Upper lobe of right lung (tissue), 1 donor: ENCODE data around the gene CACNA1B. TPM values are rescaled to one million over a fixed set of nuclear protein-coding genes. Genes with fewer than 3 reads are reported as not detected.

ENCODE experiments used
- ATAC-seq: fragments of 200-7000 bp; cut with Tn5 transposase; one replicate; pipeline ENCODE4 v1.9.1; 2020; ENCODE audit warnings: mild to moderate bottlenecking, moderate library complexity
- DNase-seq: peaks from one replicate; pipeline ENCODE4 v3.0.0-alpha.2; 2020
- H3K27ac ChIP-seq: fragments of 200-600 bp; one replicate; pipeline ENCODE4 v1.8.0; 2022
- H3K27me3 ChIP-seq: fragments of 200-600 bp; one replicate; pipeline ENCODE4 v1.8.0; 2022; ENCODE audit warnings: mild to moderate bottlenecking
- H3K36me3 ChIP-seq: fragments of 200-600 bp; one replicate; pipeline ENCODE4 v1.8.0; 2022
- H3K4me1 ChIP-seq: fragments of 200-600 bp; one replicate; pipeline ENCODE4 v1.8.0; 2022
- H3K4me3 ChIP-seq: fragments of 200-600 bp; one replicate; pipeline ENCODE4 v1.8.0; 2022; ENCODE audit warnings: mild to moderate bottlenecking
- H3K9me3 ChIP-seq: fragments of 200-600 bp; one replicate; pipeline ENCODE4 v1.8.0; 2022
- intact Hi-C: fragments of 100-400 bp; cut with DNase I; formaldehyde crosslinking; loops from one replicate; pipeline ENCODE4 v1.11.0; 2022
- total RNA-seq: library from RNA; stranded (reverse); fragmentation: NEBNext Ultra II Directional; extraction: Animal tissue kit (Norgen Biotek cat#: 25700); gene quantifications from one replicate; pipeline ENCODE4 v1.2.1, GENCODE V29; 2021
- TF ChIP-seq, protein P1 (sequence below): fragments of 200-600 bp; IDR thresholded peaks from one replicate; pipeline ENCODE4 v1.8.0; 2022; ENCODE audit warnings: antibody characterized with exemption
- donor health status: DM: no; HTN: yes; CAD: no; lungs with severe emphysema.

CACNA1B gene
- total RNA-seq, 1 donor from 2014 or later: 0.29 TPM

GRCh38 chr9:138120072-138120471 is 242.5 kb downstream of the CACNA1B start:
- no peak for DNase-seq

DNA sequence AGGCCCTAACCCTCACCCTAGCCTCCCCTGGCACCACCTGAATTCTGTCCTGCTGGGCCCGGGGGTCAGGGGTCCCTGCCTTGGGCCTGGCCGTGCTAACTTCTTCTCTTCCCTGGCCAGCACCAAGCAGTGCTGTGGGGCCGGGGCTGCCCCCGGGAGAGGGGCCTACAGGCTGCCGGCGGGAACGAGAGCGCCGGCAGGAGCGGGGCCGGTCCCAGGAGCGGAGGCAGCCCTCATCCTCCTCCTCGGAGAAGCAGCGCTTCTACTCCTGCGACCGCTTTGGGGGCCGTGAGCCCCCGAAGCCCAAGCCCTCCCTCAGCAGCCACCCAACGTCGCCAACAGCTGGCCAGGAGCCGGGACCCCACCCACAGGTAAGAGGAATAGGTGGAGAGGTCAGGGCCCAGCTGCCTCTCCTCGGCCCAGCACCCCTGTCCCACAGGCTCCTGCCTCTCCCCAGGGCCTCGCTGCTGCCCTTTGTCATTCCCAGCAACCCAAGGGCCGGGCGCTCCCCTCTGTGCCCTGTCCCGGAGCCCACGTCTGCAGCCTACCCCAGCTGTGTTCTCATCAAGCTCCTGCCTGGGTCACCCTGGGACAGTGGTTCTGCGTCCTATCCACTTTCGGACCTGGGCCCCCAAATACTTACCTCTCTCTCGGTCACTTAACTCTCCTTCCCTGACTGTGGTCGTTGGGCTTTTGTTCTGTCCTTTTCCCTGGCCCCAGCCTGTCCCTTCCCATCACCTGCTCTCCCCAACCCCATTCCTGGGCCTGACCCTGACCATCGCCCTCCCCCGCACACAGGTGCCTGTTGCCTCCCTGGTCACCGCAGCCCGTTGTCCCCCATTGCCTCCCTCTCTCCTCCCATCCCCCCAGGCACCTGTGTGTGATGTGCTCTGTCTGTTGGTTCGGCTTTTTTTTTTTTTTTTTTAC is 243.2 kb downstream of the CACNA1B start:
- Histone ChIP-seq H3K4me1 (no peaks in the 10 kb centered on the region), H3K36me3 (no peaks in the 10 kb centered on the region), H3K9me3 (no peaks in the 10 kb centered on the region), H3K27me3 (no peaks in the 10 kb centered on the region), H3K4me3 (no peak overlapping the region), H3K27ac (no peak overlapping the region)
- intact Hi-C loops: no loop called here
- ATAC-seq: no peak
- no peak for DNase-seq
- TF ChIP-seq, protein P1, sequence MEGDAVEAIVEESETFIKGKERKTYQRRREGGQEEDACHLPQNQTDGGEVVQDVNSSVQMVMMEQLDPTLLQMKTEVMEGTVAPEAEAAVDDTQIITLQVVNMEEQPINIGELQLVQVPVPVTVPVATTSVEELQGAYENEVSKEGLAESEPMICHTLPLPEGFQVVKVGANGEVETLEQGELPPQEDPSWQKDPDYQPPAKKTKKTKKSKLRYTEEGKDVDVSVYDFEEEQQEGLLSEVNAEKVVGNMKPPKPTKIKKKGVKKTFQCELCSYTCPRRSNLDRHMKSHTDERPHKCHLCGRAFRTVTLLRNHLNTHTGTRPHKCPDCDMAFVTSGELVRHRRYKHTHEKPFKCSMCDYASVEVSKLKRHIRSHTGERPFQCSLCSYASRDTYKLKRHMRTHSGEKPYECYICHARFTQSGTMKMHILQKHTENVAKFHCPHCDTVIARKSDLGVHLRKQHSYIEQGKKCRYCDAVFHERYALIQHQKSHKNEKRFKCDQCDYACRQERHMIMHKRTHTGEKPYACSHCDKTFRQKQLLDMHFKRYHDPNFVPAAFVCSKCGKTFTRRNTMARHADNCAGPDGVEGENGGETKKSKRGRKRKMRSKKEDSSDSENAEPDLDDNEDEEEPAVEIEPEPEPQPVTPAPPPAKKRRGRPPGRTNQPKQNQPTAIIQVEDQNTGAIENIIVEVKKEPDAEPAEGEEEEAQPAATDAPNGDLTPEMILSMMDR: no peak

More at GRCh38 chr9:138120072-138120471, 242.5 kb downstream of the CACNA1B start:
- H3K36me3 ChIP-seq: no peaks in the 10 kb centered on the region
- TF ChIP-seq, protein P1: no peak
- no peaks in the 10 kb centered on the region for H3K9me3 ChIP-seq
- no peak overlapping the region for H3K4me3 ChIP-seq
- ATAC-seq: no peak
- intact Hi-C loops: no loop called here
- no peaks in the 10 kb centered on the region for H3K4me1 ChIP-seq
- no peak overlapping the region for H3K27ac ChIP-seq
- no peaks in the 10 kb centered on the region for H3K27me3 ChIP-seq

DNA sequence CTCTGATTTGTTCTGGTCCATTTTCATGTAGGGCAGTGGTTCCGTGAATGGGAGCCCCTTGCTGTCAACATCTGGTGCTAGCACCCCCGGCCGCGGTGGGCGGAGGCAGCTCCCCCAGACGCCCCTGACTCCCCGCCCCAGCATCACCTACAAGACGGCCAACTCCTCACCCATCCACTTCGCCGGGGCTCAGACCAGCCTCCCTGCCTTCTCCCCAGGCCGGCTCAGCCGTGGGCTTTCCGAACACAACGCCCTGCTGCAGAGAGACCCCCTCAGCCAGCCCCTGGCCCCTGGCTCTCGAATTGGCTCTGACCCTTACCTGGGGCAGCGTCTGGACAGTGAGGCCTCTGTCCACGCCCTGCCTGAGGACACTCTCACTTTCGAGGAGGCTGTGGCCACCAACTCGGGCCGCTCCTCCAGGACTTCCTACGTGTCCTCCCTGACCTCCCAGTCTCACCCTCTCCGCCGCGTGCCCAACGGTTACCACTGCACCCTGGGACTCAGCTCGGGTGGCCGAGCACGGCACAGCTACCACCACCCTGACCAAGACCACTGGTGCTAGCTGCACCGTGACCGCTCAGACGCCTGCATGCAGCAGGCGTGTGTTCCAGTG is 244.0 kb downstream of the CACNA1B start:
- DNase-seq (no peak), ATAC-seq (no peak)
- H3K27me3 ChIP-seq: no peaks in the 10 kb centered on the region
- no peak overlapping the region for H3K27ac ChIP-seq
- no peaks in the 10 kb centered on the region for H3K4me1 ChIP-seq
- no peaks in the 10 kb centered on the region for H3K9me3 ChIP-seq
- intact Hi-C loops: no loop called here
- H3K4me3 ChIP-seq: no peak overlapping the region
- H3K36me3 ChIP-seq: no peaks in the 10 kb centered on the region
- TF ChIP-seq, protein P1: no peak

DNA sequence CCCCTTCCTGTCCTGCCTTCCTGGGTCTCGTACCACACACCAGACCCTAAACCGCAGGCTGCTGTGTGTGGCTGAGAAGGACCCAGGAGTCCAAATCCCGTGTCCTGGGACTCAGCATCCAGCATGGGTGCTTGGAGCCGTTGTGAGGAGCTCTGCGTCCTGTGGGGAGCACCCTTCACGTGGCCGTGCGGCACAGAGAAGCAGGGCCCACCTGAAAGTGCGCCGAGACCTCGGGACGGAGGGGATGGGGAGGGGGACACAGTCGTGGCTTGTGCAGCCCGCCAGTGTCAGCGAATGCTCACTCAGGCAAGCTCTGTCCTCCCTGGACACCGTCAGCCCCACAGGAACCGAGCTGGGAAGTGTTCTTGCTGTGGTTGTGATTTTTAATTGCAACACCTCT is 244.6 kb downstream of the CACNA1B start:
- no peak for ATAC-seq
- no peak overlapping the region for H3K27ac ChIP-seq
- TF ChIP-seq, protein P1: no peak
- DNase-seq: no peak
- no peaks in the 10 kb centered on the region for H3K9me3 ChIP-seq
- intact Hi-C loops: no loop called here
- H3K36me3 ChIP-seq: no peaks in the 10 kb centered on the region
- H3K27me3 ChIP-seq: no peaks in the 10 kb centered on the region
- H3K4me1 ChIP-seq: no peaks in the 10 kb centered on the region
- no peak overlapping the region for H3K4me3 ChIP-seq

DNA sequence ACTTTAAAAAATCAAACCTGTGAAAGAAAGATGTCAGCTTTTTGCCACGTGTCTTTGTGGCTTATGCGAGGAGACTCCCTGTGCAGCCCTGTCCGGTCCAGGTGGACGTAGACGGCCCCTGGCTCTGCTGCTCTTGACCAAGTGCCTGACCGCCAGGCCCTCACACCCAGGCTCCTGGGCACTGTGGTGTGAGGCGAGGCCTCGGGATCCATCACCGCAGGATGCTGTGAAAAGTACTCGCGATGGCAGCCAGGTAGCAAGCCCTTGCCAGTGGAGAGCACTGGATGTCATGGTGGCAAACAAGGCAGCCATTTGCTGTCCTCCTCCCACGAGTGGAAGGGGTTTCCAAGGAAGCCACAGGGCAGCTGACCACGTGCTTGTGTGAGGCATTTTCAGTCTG is 245.1 kb downstream of the CACNA1B start:
- Histone ChIP-seq H3K36me3 (no peaks in the 10 kb centered on the region), H3K27ac (no peak overlapping the region), H3K4me3 (no peak overlapping the region), H3K9me3 (no peaks in the 10 kb centered on the region), H3K27me3 (no peaks in the 10 kb centered on the region), H3K4me1 (no peaks in the 10 kb centered on the region)
- no peak for DNase-seq
- no peak for ATAC-seq
- TF ChIP-seq, protein P1: no peak
- intact Hi-C loops: no loop called here
